Activated naive CD8-positive, alpha-beta T cell treated with anti-CD3 and anti-CD28 coated beads, Interleukin-2, amount 10 ng/mL, durations not matched to agents 7 days and 5 days (primary cell): ENCODE results near the gene ITGB5. TPM values are rescaled to one million over a fixed set of nuclear protein-coding genes. Genes with fewer than 3 reads are reported as not detected.
"Not testable (repeated sequence)": the region's sequence is repeated elsewhere in the genome, so short reads cannot be mapped to it uniquely, and the experiment has no call there.

Source experiments
- ATAC-seq: fragments of 150-1000 bp; cut with Tn5 transposase; one replicate; pipeline ENCODE4 v1.10.0; 2021; ENCODE audit warnings: low read depth, moderate library complexity
- POLR2A ChIA-PET: fragments of 350-600 bp; sonication (Branson Sonifier 250); formaldehyde crosslinking; loops from one replicate; lab custom pipeline; 2021; ENCODE audit warnings: antibody characterized with exemption; lab: Charles Lee
- DNase-seq: peaks from one replicate; pipeline ENCODE4 v3.0.0; 2021
- H3K27ac Mint-ChIP-seq: one replicate; pipeline ENCODE4 v1.8.0; 2022; ENCODE audit warnings: mild to moderate bottlenecking, mixed read lengths
- H3K27me3 Mint-ChIP-seq: one replicate; pipeline ENCODE4 v1.8.0; 2022; ENCODE audit warnings: mild to moderate bottlenecking, moderate library complexity, mixed read lengths
- H3K36me3 Mint-ChIP-seq: one replicate; pipeline ENCODE4 v1.8.0; 2021; ENCODE audit warnings: mild to moderate bottlenecking, mixed read lengths
- H3K4me1 Mint-ChIP-seq: one replicate; pipeline ENCODE4 v1.8.0; 2021; ENCODE audit warnings: mixed read lengths
- H3K4me3 Mint-ChIP-seq: one replicate; pipeline ENCODE4 v1.8.0; 2022; ENCODE audit warnings: mild to moderate bottlenecking, moderate library complexity, mixed read lengths
- H3K9me3 Mint-ChIP-seq: one replicate; pipeline ENCODE4 v1.8.0; 2021; ENCODE audit warnings: mixed read lengths
- total RNA-seq, 2 experiments: library from RNA; stranded (reverse); gene quantifications; one replicate each; pipeline ENCODE4 v1.2.3, GENCODE V29; 2021

Gene ITGB5
- total RNA-seq, 2 experiments from 2014 or later = 2.0 to 3.7 TPM

- H3K4me1 Mint-ChIP-seq = peaks cover 5% of the 10 kb centered on the region
- H3K36me3 Mint-ChIP-seq = no peaks in the 10 kb centered on the region
- H3K27me3 Mint-ChIP-seq = peaks cover 13% of the 10 kb centered on the region
- no peak overlapping the region for H3K4me3 Mint-ChIP-seq
- ATAC-seq (no peak), DNase-seq (no peak)
- POLR2A ChIA-PET = interaction anchor here (0.7 kb wide), 1 partner anchor 702 kb away, joined by 3 read pairs; no protein-coding TSS in a partner anchor
- H3K9me3 Mint-ChIP-seq = no peaks in the 10 kb centered on the region
- no peak overlapping the region for H3K27ac Mint-ChIP-seq
These were observed 100.5 kb downstream of the ITGB5 start for GRCh38 chr3:124786511-124787241.

- no peak for DNase-seq
- ATAC-seq = no peak
- Mint-ChIP-seq H3K4me1 (peaks cover 2% of the 10 kb centered on the region), H3K27ac (no peak overlapping the region), H3K36me3 (no peaks in the 10 kb centered on the region), H3K4me3 (no peak overlapping the region), H3K9me3 (no peaks in the 10 kb centered on the region), H3K27me3 (peaks cover 6% of the 10 kb centered on the region)
- POLR2A ChIA-PET = interaction anchor here (0.7 kb wide), 1 partner anchor 703 kb away, joined by 3 read pairs; no protein-coding TSS in a partner anchor
These were observed 101.2 kb downstream of the ITGB5 start for GRCh38 chr3:124785973-124786372.

- H3K4me1 Mint-ChIP-seq = peaks cover 6% of the 10 kb centered on the region
- H3K27ac Mint-ChIP-seq = no peak overlapping the region
- no peaks in the 10 kb centered on the region for H3K9me3 Mint-ChIP-seq
- H3K4me3 Mint-ChIP-seq = no peak overlapping the region
- no peak for DNase-seq
- H3K36me3 Mint-ChIP-seq = no peaks in the 10 kb centered on the region
- POLR2A ChIA-PET = no interaction called here
- peaks cover 5% of the 10 kb centered on the region for H3K27me3 Mint-ChIP-seq
- no peak for ATAC-seq
These were observed 102.3 kb downstream of the ITGB5 start for GRCh38 chr3:124784686-124785382.

GRCh38 chr3:124783696-124784095 lies 103.5 kb downstream of the ITGB5 start:
- H3K4me3 Mint-ChIP-seq = no peak overlapping the region
- no peak for ATAC-seq
- no peak for DNase-seq
- peaks cover 6% of the 10 kb centered on the region for H3K4me1 Mint-ChIP-seq
- no peak overlapping the region for H3K27ac Mint-ChIP-seq
- peaks cover 5% of the 10 kb centered on the region for H3K27me3 Mint-ChIP-seq
- POLR2A ChIA-PET = no interaction called here
- no peaks in the 10 kb centered on the region for H3K36me3 Mint-ChIP-seq
- no peaks in the 10 kb centered on the region for H3K9me3 Mint-ChIP-seq

GRCh38 chr3:124782377-124782712 lies 104.8 kb downstream of the ITGB5 start:
- ATAC-seq, H3K36me3 Mint-ChIP-seq, H3K4me1 Mint-ChIP-seq, H3K27ac Mint-ChIP-seq, DNase-seq, H3K4me3 Mint-ChIP-seq, POLR2A ChIA-PET, H3K9me3 Mint-ChIP-seq: not testable (repeated sequence)
- peaks cover 10% of the 10 kb centered on the region for H3K27me3 Mint-ChIP-seq

GRCh38 chr3:124781476-124782376 lies 105.4 kb downstream of the ITGB5 start:
- no peaks in the 10 kb centered on the region for H3K36me3 Mint-ChIP-seq
- peaks cover 6% of the 10 kb centered on the region for H3K4me1 Mint-ChIP-seq
- no peaks in the 10 kb centered on the region for H3K9me3 Mint-ChIP-seq
- peaks cover 10% of the 10 kb centered on the region for H3K27me3 Mint-ChIP-seq
- DNase-seq = no peak
- no peak for ATAC-seq
- no peak overlapping the region for H3K27ac Mint-ChIP-seq
- no peak overlapping the region for H3K4me3 Mint-ChIP-seq
- POLR2A ChIA-PET = no interaction called here

- no peak for ATAC-seq
- H3K27ac Mint-ChIP-seq = no peak overlapping the region
These were observed 106.2 kb downstream of the ITGB5 start for GRCh38 chr3:124780761-124781475.

GRCh38 chr3:124780356-124780755 lies 106.8 kb downstream of the ITGB5 start:
- ATAC-seq = no peak
- no peak for DNase-seq
- Mint-ChIP-seq H3K4me3 (no peak overlapping the region), H3K27ac (no peak overlapping the region), H3K9me3 (no peaks in the 10 kb centered on the region), H3K36me3 (no peaks in the 10 kb centered on the region), H3K4me1 (peaks cover 6% of the 10 kb centered on the region), H3K27me3 (peaks cover 10% of the 10 kb centered on the region)
- POLR2A ChIA-PET = interaction anchor here (0.6 kb wide), 1 partner anchor 79 kb away, joined by 3 read pairs; no protein-coding TSS in a partner anchor

More at GRCh38 chr3:124780761-124781475, 106.2 kb downstream of the ITGB5 start:
- POLR2A ChIA-PET = no interaction called here
- DNase-seq = no peak
- no peaks in the 10 kb centered on the region for H3K36me3 Mint-ChIP-seq
- H3K4me3 Mint-ChIP-seq = peak overlapping the region; percentile 12
- H3K9me3 Mint-ChIP-seq = no peaks in the 10 kb centered on the region
- H3K4me1 Mint-ChIP-seq = peaks cover 6% of the 10 kb centered on the region
- peaks cover 10% of the 10 kb centered on the region for H3K27me3 Mint-ChIP-seq

- H3K9me3 Mint-ChIP-seq = no peaks in the 10 kb centered on the region
- no peak for DNase-seq
These were observed 107.4 kb downstream of the ITGB5 start for GRCh38 chr3:124779751-124780191.

GRCh38 chr3:124779116-124779515 lies 108.0 kb downstream of the ITGB5 start:
- H3K4me1 Mint-ChIP-seq = peaks cover 6% of the 10 kb centered on the region
- H3K4me3 Mint-ChIP-seq = no peak overlapping the region
- ATAC-seq (no peak), DNase-seq (no peak)
- H3K9me3 Mint-ChIP-seq = no peaks in the 10 kb centered on the region
- H3K36me3 Mint-ChIP-seq = no peaks in the 10 kb centered on the region
- H3K27me3 Mint-ChIP-seq = peaks cover 13% of the 10 kb centered on the region
- POLR2A ChIA-PET = no interaction called here
- H3K27ac Mint-ChIP-seq = no peak overlapping the region

More at GRCh38 chr3:124779751-124780191, 107.4 kb downstream of the ITGB5 start:
- H3K4me3 Mint-ChIP-seq = no peak overlapping the region
- no peaks in the 10 kb centered on the region for H3K36me3 Mint-ChIP-seq
- ATAC-seq = no peak
- peaks cover 6% of the 10 kb centered on the region for H3K4me1 Mint-ChIP-seq
- no peak overlapping the region for H3K27ac Mint-ChIP-seq
- POLR2A ChIA-PET = interaction anchor here (0.6 kb wide), 1 partner anchor 79 kb away, joined by 3 read pairs; no protein-coding TSS in a partner anchor
- peaks cover 13% of the 10 kb centered on the region for H3K27me3 Mint-ChIP-seq

GRCh38 chr3:124777762-124778470 lies 109.2 kb downstream of the ITGB5 start:
- no peak overlapping the region for H3K27ac Mint-ChIP-seq
- peaks cover 13% of the 10 kb centered on the region for H3K27me3 Mint-ChIP-seq
- POLR2A ChIA-PET = no interaction called here
- H3K4me1 Mint-ChIP-seq = peaks cover 6% of the 10 kb centered on the region
- DNase-seq (no peak), ATAC-seq (no peak)
- no peak overlapping the region for H3K4me3 Mint-ChIP-seq
- no peaks in the 10 kb centered on the region for H3K9me3 Mint-ChIP-seq
- H3K36me3 Mint-ChIP-seq = no peaks in the 10 kb centered on the region

GRCh38 chr3:124776856-124777255 lies 110.3 kb downstream of the ITGB5 start:
- no peaks in the 10 kb centered on the region for H3K36me3 Mint-ChIP-seq
- DNase-seq (no peak), ATAC-seq (no peak)
- peaks cover 6% of the 10 kb centered on the region for H3K4me1 Mint-ChIP-seq
- POLR2A ChIA-PET = no interaction called here
- H3K27ac Mint-ChIP-seq = no peak overlapping the region
- H3K4me3 Mint-ChIP-seq = no peak overlapping the region
- peaks cover 23% of the 10 kb centered on the region for H3K27me3 Mint-ChIP-seq
- no peaks in the 10 kb centered on the region for H3K9me3 Mint-ChIP-seq
